Activated CD4-positive, alpha-beta T cell treated with anti-CD3 and anti-CD28 coated beads, Interleukin-2, amount 50 U/mL, for 1 hour (primary cell): ENCODE data around the gene GXYLT2.

Source experiments
- DNase-seq: peaks from one replicate; pipeline ENCODE4 v3.0.0-alpha.2; 2020

GXYLT2 gene

GRCh38 chr3:73024836-73025235 is 137.0 kb downstream of the GXYLT2 start:
- DNase-seq = no peak

GRCh38 chr3:73026111-73026759 is 138.4 kb downstream of the GXYLT2 start:
- no peak for DNase-seq
